Psoas muscle (tissue), 8 donors: Measurements from ENCODE around the gene METTL15. TPM values are rescaled to one million over a fixed set of nuclear protein-coding genes. Genes with fewer than 3 reads are reported as not detected.

ENCODE experiments used
- ATAC-seq, 4 donors: fragments of 200-7000 bp; cut with Tn5 transposase; one replicate each; pipeline ENCODE4 v1.9.1; 2020; ENCODE audit warnings: moderate library complexity in 3 of 4, mild to moderate bottlenecking in 2 of 4
- DNase-seq, 2 donors: peaks; one replicate each; pipeline ENCODE4 v3.0.0-alpha.2; 2020
- H3K27ac ChIP-seq: fragments of 200-600 bp; one replicate; pipeline ENCODE4 v1.8.0; 2022
- H3K27me3 ChIP-seq, 3 donors: fragments of 200-600 bp in 1 of 3; one replicate each; pipeline versions ENCODE4 v1.6.1 to v1.8.0; 2013 to 2022; ENCODE audit warnings: low read length in 2 of 3, mild to moderate bottlenecking in 2 of 3, moderate library complexity in 1 of 3; ENCODE audit not compliant: insufficient read depth in 3 of 3
- H3K36me3 ChIP-seq, 2 donors: fragments of 200-600 bp in 1 of 2; one replicate each; pipeline versions ENCODE4 v1.6.1 to v1.8.0; 2013 to 2022; ENCODE audit warnings: low read depth in 1 of 2, mild to moderate bottlenecking in 1 of 2, moderate library complexity in 1 of 2; ENCODE audit not compliant: insufficient read depth in 1 of 2
- H3K4me1 ChIP-seq: fragments of 200-600 bp; one replicate; pipeline ENCODE4 v1.8.0; 2022
- H3K4me3 ChIP-seq: fragments of 200-600 bp; one replicate; pipeline ENCODE4 v1.8.0; 2022; ENCODE audit warnings: mild to moderate bottlenecking
- H3K9me3 ChIP-seq: fragments of 200-600 bp; one replicate; pipeline ENCODE4 v1.8.0; 2022
- WGBS, 3 donors: extraction: QIAGEN DNeasy Blood & Tissue Kit; methylation state at CpG; one replicate each; pipeline versions ENCODE4 v1.1.6 to v1.1.7; 2013; 5-methylcytosine and 5-hydroxymethylcytosine counted together
- intact Hi-C, 2 donors: fragments of 100-400 bp; cut with DNase I; formaldehyde crosslinking; loops; one replicate each; pipeline versions ENCODE4 v1.11.0 to v1.14.2; 2022
- polyA plus RNA-seq, 3 donors: library from polyadenylated mRNA; stranded (reverse); fragments of 200-250 nt; gene quantifications; one replicate each; pipeline ENCODE4 v1.2.3, GENCODE V29; 2013
- total RNA-seq, 4 donors: library from RNA; stranded (reverse); fragmentation: NEBNext Ultra II Directional in 2 of 4; extraction: Animal tissue kit (Norgen Biotek cat#: 25700) in 2 of 4; gene quantifications; one replicate each; pipeline versions ENCODE4 v1.2.1 to v1.2.4, GENCODE V29; 2021 to 2023
- TF ChIP-seq, protein P1 (sequence below): fragments of 200-600 bp; IDR thresholded peaks from one replicate; pipeline ENCODE4 v1.8.0; 2022; ENCODE audit warnings: antibody characterized with exemption
- donor health status: healthy with polysubstance abuse.
- donor health status: DM: no; HTN: no; CAD: no; lungs with moderate emphysema.
- donor health status: Bipolar disorder and iron deficiency.
- donor health status: healthy.
- donor health status: DM: yes; HTN: yes; CAD: no.
- donor health status: DM: no; HTN: no; CAD: no.
- donor health status: DM: no; HTN: no; CAD: no.
- donor health status: DM: yes; HTN: yes; CAD: no.

Gene METTL15
- total and polyA plus RNA-seq, 7 donors, result 3.6 to 9.5 (median 8.4) TPM

DNA sequence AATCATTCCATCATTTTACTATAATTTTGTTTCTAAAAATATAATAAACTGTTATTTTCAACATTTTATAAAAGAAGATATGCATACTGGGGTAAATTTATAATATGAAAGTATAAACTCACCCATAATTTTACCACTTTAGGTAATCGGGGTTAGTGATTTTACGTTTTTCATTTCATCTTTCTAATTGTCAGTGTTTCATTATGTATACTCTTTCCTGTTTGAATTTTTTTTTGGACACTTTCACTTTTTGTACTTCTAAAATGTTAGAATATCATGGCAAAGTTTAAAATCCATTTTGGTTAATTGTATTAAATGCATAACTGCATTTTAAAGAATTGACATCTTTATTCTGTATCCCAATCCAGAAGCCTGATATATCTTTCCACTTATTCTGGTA lies 115.8 kb downstream of the METTL15 start:
- Histone ChIP-seq H3K27me3 (no peaks in the 10 kb centered on the region), H3K9me3 (no peaks in the 10 kb centered on the region), H3K4me3 (no peak overlapping the region), H3K27ac (no peak overlapping the region), H3K36me3 (no peaks in the 10 kb centered on the region), H3K4me1 (no peaks in the 10 kb centered on the region)
- no peak for ATAC-seq
- intact Hi-C loops, result no loop called here
- WGBS, 3 donors, result 71 to 98% (median 97%) methylated on average over 2 of the region's 2 CpGs
- DNase-seq, result no peak
- TF ChIP-seq, protein P1, sequence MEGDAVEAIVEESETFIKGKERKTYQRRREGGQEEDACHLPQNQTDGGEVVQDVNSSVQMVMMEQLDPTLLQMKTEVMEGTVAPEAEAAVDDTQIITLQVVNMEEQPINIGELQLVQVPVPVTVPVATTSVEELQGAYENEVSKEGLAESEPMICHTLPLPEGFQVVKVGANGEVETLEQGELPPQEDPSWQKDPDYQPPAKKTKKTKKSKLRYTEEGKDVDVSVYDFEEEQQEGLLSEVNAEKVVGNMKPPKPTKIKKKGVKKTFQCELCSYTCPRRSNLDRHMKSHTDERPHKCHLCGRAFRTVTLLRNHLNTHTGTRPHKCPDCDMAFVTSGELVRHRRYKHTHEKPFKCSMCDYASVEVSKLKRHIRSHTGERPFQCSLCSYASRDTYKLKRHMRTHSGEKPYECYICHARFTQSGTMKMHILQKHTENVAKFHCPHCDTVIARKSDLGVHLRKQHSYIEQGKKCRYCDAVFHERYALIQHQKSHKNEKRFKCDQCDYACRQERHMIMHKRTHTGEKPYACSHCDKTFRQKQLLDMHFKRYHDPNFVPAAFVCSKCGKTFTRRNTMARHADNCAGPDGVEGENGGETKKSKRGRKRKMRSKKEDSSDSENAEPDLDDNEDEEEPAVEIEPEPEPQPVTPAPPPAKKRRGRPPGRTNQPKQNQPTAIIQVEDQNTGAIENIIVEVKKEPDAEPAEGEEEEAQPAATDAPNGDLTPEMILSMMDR, result no peak

DNA sequence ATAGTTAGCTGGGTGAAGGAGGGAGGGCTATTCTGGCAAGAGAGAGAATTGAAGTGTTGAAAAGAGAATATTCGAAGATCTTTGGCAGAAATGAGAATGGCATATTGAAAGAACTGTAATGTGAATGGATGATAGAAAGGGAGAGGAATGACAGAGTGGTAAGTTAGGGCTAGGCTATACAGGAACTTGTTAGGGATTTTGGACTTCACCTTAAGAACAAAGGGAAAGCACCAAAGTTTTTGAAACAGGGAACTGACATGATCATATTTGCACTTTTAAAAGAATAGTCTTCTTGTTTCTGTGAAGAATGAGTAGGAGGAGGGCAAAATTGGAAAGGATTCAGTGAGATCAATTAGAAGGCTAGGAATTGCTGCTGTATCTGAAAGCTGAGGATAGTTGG lies 119.3 kb downstream of the METTL15 start:
- no peaks in the 10 kb centered on the region for H3K9me3 ChIP-seq
- ATAC-seq (no peak), DNase-seq (no peak)
- H3K27me3 ChIP-seq, result no peaks in the 10 kb centered on the region
- no peak overlapping the region for H3K27ac ChIP-seq
- 82 to 97% (median 90%) methylated on average over 1 of the region's 1 CpG for WGBS, 3 donors
- TF ChIP-seq, protein P1, result no peak
- intact Hi-C loops, result no loop called here
- no peak overlapping the region for H3K4me3 ChIP-seq
- no peaks in the 10 kb centered on the region for H3K4me1 ChIP-seq
- H3K36me3 ChIP-seq, result no peaks in the 10 kb centered on the region

DNA sequence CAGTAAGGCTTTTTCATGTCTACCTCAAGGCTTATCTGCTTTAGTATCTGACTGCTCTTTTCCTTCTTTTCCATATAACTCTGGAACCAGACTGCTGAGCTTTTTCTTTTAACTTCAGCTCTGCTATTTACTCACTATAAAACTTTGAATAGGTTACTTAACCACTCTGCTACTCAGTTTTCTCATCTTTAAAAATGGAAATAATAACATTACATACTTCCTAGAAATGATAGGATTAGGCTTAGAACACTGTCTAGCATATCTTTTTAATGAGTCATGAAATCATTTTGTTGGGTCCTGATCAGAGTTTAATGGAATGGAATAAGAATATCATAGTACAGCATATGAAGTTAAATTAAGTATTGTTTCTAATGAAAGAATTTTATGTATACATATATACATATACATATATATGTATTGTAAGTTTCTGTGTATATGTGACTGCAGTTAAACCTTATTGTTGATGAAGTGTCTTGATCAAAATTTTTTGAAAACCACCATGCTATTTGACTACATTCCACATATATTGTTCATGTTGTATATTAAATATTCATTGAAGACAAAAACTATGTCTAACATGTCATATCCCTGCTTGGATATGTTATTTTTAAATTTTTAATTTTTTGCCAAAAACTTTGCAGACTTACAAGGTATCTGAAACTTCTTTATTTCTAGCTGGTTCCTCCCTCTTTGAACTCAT lies 120.2 kb downstream of the METTL15 start:
- no peak overlapping the region for H3K4me3 ChIP-seq
- H3K27ac ChIP-seq, result no peak overlapping the region
- no peaks in the 10 kb centered on the region for H3K36me3 ChIP-seq
- DNase-seq, result no peak
- ATAC-seq, result no peak
- intact Hi-C loops, result no loop called here
- H3K9me3 ChIP-seq, result no peaks in the 10 kb centered on the region
- no peaks in the 10 kb centered on the region for H3K27me3 ChIP-seq
- TF ChIP-seq, protein P1, result no peak
- no peaks in the 10 kb centered on the region for H3K4me1 ChIP-seq

DNA sequence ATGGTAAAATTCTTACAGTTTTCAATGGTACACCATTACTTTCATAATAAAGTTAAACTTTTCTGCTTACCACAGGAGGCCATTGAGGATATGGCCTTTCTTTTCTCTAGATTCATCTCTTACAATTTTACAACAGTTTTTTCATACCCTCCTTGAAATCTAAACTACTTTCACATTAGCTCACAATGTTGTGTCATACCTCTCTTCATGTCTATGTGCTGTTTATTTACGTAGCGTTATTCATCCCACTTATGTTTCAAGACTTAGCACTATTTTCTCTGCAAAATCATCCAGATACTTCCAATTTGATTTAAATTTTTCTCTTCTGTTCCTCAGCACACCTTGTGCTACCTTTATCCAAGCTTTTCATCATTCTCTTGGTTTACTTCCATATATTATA lies 123.3 kb downstream of the METTL15 start:
- no peaks in the 10 kb centered on the region for H3K9me3 ChIP-seq
- no peaks in the 10 kb centered on the region for H3K36me3 ChIP-seq
- no peak overlapping the region for H3K27ac ChIP-seq
- no peak for DNase-seq
- no peak for ATAC-seq
- no peaks in the 10 kb centered on the region for H3K27me3 ChIP-seq
- no peak overlapping the region for H3K4me3 ChIP-seq
- TF ChIP-seq, protein P1, result no peak
- WGBS, 3 donors, result 96 to 99% (median 99%) methylated on average over 2 of the region's 2 CpGs
- intact Hi-C loops, result no loop called here
- H3K4me1 ChIP-seq, result no peaks in the 10 kb centered on the region

DNA sequence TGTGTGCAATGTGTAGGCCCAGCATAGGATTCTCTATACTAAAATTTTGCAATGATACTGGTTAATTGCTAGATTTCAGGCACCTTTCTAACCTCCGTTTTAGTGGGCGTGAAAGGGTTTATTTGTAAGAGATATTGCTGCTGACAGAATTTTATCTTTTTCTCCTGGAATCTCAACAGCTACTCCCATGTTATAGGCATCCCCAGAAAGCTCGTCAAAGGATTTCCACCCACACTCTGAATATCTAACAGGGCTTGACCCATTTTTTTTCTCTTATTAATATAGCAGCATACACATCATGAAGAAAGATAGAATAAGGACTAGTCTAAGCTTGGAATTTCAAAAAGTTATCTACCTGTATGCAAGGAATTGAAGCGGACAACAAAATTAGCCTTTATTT lies 124.5 kb downstream of the METTL15 start:
- Histone ChIP-seq H3K9me3 (no peaks in the 10 kb centered on the region), H3K4me1 (no peaks in the 10 kb centered on the region), H3K27me3 (no peaks in the 10 kb centered on the region), H3K4me3 (no peak overlapping the region), H3K27ac (no peak overlapping the region), H3K36me3 (no peaks in the 10 kb centered on the region)
- no peak for ATAC-seq
- intact Hi-C loops, result no loop called here
- no peak for DNase-seq
- 87 to 90% (median 87%) methylated on average over 4 of the region's 4 CpGs for WGBS, 3 donors
- TF ChIP-seq, protein P1, result no peak
